H1 (cell line): ENCODE results near the gene C17orf100. TPM values are rescaled to one million over a fixed set of nuclear protein-coding genes. Genes with fewer than 3 reads are reported as not detected.
A peak's percentile ranks its signal among the peaks of the same experiment; 100 is the strongest.

Experiments used
- CTCF ChIA-PET: fragments of 300-600 bp; sonication (Branson Sonifier 250); formaldehyde crosslinking; loops from one replicate; lab custom pipeline; 2021; ENCODE audit not compliant: partially characterized antibody; lab: Charles Lee
- POLR2A ChIA-PET: fragments of 300-600 bp; sonication (Branson Sonifier 250); formaldehyde crosslinking; loops from one replicate; lab custom pipeline; 2021; ENCODE audit warnings: inconsistent platforms; ENCODE audit not compliant: partially characterized antibody; lab: Charles Lee
- DNase-seq, 2 experiments: peaks; one replicate each; pipeline versions ENCODE4 v3.0.0 to v3.0.0-alpha.2; 2010 to 2022; ENCODE audit warnings: low spot score in 2 of 2, low read depth in 1 of 2, mixed read lengths in 1 of 2
- FAIRE-seq: peaks from 2 replicates; lab custom pipeline; 2011; peaks lifted over from hg19 to GRCh38; lab: Jason Lieb, UNC
- H2AFZ ChIP-seq: 2 replicates; pipeline ENCODE4 v1.8.1; 2012; ENCODE audit warnings: low read length, inconsistent platforms
- H2AK5ac ChIP-seq: 2 replicates; pipeline ENCODE4 v1.6.1; 2013; ENCODE audit warnings: low read depth, low read length
- H2BK120ac ChIP-seq: replicated peaks from 2 replicates; pipeline ENCODE3; 2013; ENCODE audit warnings: low read depth, low read length, inconsistent platforms
- H2BK12ac ChIP-seq: 2 replicates; pipeline ENCODE4 v1.6.1; 2013; ENCODE audit warnings: low read depth, low read length
- H2BK15ac ChIP-seq: 2 replicates; pipeline ENCODE4 v1.6.1; 2013; ENCODE audit warnings: low read length
- H2BK20ac ChIP-seq: 2 replicates; pipeline ENCODE4 v1.6.1; 2013; ENCODE audit warnings: low read length
- H2BK5ac ChIP-seq: 2 replicates; pipeline ENCODE4 v1.6.1; 2013; ENCODE audit warnings: low read depth, low read length
- H3K14ac ChIP-seq: 2 replicates; pipeline ENCODE4 v1.6.1; 2013; ENCODE audit warnings: inconsistent platforms; ENCODE audit not compliant: insufficient read length
- H3K18ac ChIP-seq: 2 replicates; pipeline ENCODE4 v1.6.1; 2013; ENCODE audit warnings: low read length; ENCODE audit errors: extremely low read depth
- H3K23ac ChIP-seq: 2 replicates; pipeline ENCODE4 v1.6.1; 2013; ENCODE audit warnings: inconsistent platforms; ENCODE audit not compliant: insufficient read length
- H3K23me2 ChIP-seq: 2 replicates; pipeline ENCODE4 v1.6.1; 2013; ENCODE audit warnings: low read depth, low read length
- H3K27ac ChIP-seq: 2 replicates; pipeline ENCODE4 v1.6.1; 2011; ENCODE audit warnings: low read depth, low read length, inconsistent platforms
- H3K27me3 ChIP-seq, 4 experiments: replicated peaks in 1 of 4; 1 replicate in 1 of 4; 2 replicates in 3 of 4; pipeline versions ENCODE4 v1.6.1 to v1.8.1; 2011 to 2013; ENCODE audit warnings: low read length in 3 of 4, mild to moderate bottlenecking in 3 of 4, inconsistent platforms in 2 of 4, mixed read lengths in 2 of 4, moderate library complexity in 1 of 4; ENCODE audit not compliant: control insufficient read depth in 3 of 4, insufficient read depth in 3 of 4; ENCODE audit errors: extremely low read depth in 1 of 4
- H3K36me3 ChIP-seq, 4 experiments: 2 replicates each; pipeline versions ENCODE4 v1.6.1 to v1.8.1; 2011 to 2013; ENCODE audit warnings: mild to moderate bottlenecking in 4 of 4, low read length in 3 of 4, moderate library complexity in 2 of 4, control low read depth in 1 of 4, inconsistent platforms in 1 of 4; ENCODE audit not compliant: insufficient read depth in 4 of 4, control insufficient read depth in 2 of 4
- H3K4ac ChIP-seq: replicated peaks from 2 replicates; pipeline ENCODE3; 2013; ENCODE audit warnings: low read length, low read depth, mixed read lengths, inconsistent platforms; ENCODE audit not compliant: insufficient read length
- H3K4me1 ChIP-seq, 4 experiments: replicated peaks in 1 of 4; 1 replicate in 1 of 4; 2 replicates in 3 of 4; pipeline versions ENCODE4 v1.6.1 to v1.8.1; 2011 to 2013; ENCODE audit warnings: low read length in 3 of 4, inconsistent platforms in 2 of 4, mixed read lengths in 1 of 4; ENCODE audit not compliant: insufficient read depth in 4 of 4, control insufficient read depth in 3 of 4
- H3K4me2 ChIP-seq, 2 experiments: 2 replicates each; pipeline versions ENCODE4 v1.6.1 to v1.8.1; 2011 to 2013; ENCODE audit warnings: low read depth in 2 of 2, low read length in 2 of 2, control low read depth in 1 of 2, inconsistent platforms in 1 of 2, mild to moderate bottlenecking in 1 of 2; ENCODE audit not compliant: insufficient read depth in 1 of 2
- H3K4me3 ChIP-seq, 4 experiments: fragments of 200-600, 300-600 bp in 1 of 4; sonication (generic), shearing (Covaris generic), sonication (Bioruptor Twin) in 1 of 4; 2 replicates each; pipeline versions ENCODE4 v1.5.1 to v1.8.1; 2011 to 2016; ENCODE audit warnings: low read length in 4 of 4, low read depth in 3 of 4, control low read depth in 2 of 4, inconsistent platforms in 2 of 4, mild to moderate bottlenecking in 2 of 4, mixed read lengths in 1 of 4, moderate library complexity in 1 of 4; ENCODE audit not compliant: insufficient read depth in 2 of 4; ENCODE audit errors: extremely low read depth in 1 of 4
- H3K56ac ChIP-seq: replicated peaks from 2 replicates; pipeline ENCODE3; 2013; ENCODE audit warnings: low read depth, mild to moderate bottlenecking, mixed read lengths, low read length, inconsistent platforms; ENCODE audit not compliant: insufficient read length
- H3K79me1 ChIP-seq: 2 replicates; pipeline ENCODE4 v1.6.1; 2013; ENCODE audit warnings: low read depth, low read length, control low read depth
- H3K79me2 ChIP-seq, 2 experiments: 2 replicates each; pipeline versions ENCODE4 v1.6.1 to v1.8.1; 2012 to 2013; ENCODE audit warnings: low read length in 2 of 2, mild to moderate bottlenecking in 2 of 2, inconsistent platforms in 1 of 2; ENCODE audit not compliant: insufficient read depth in 2 of 2, control insufficient read depth in 1 of 2
- H3K9ac ChIP-seq, 4 experiments: replicated peaks in 1 of 4; 1 replicate in 1 of 4; 2 replicates in 3 of 4; pipeline versions ENCODE4 v1.6.1 to v1.8.1; 2011 to 2013; ENCODE audit warnings: low read depth in 3 of 4, low read length in 3 of 4, control low read depth in 2 of 4, mild to moderate bottlenecking in 2 of 4, moderate library complexity in 2 of 4, inconsistent platforms in 1 of 4; ENCODE audit errors: extremely low read depth in 1 of 4
- H3K9me3 ChIP-seq, 2 experiments: 2 replicates each; pipeline versions ENCODE4 v1.6.1 to v1.8.1; 2012 to 2013; ENCODE audit warnings: mild to moderate bottlenecking in 2 of 2, moderate library complexity in 2 of 2, control low read depth in 1 of 2, inconsistent platforms in 1 of 2, low read depth in 1 of 2, low read length in 1 of 2, mixed read lengths in 1 of 2; ENCODE audit not compliant: insufficient read depth in 2 of 2
- H4K20me1 ChIP-seq, 2 experiments: replicated peaks in 1 of 2; 2 replicates each; pipeline versions ENCODE3 to v1.8.1; 2011 to 2013; ENCODE audit warnings: inconsistent platforms in 2 of 2, low read length in 2 of 2, mild to moderate bottlenecking in 1 of 2; ENCODE audit not compliant: insufficient read depth in 2 of 2, control insufficient read depth in 1 of 2
- H4K5ac ChIP-seq: 2 replicates; pipeline ENCODE4 v1.6.1; 2013; ENCODE audit warnings: low read length, low read depth, mixed read lengths, inconsistent platforms; ENCODE audit not compliant: insufficient read length
- H4K8ac ChIP-seq: 2 replicates; pipeline ENCODE4 v1.8.0; 2013; ENCODE audit warnings: mild to moderate bottlenecking, moderate library complexity, low read length, inconsistent platforms; ENCODE audit not compliant: insufficient read depth; ENCODE audit errors: extremely low read depth
- H4K91ac ChIP-seq: replicated peaks from 2 replicates; pipeline ENCODE3; 2013; ENCODE audit warnings: low read length, mixed read lengths, inconsistent platforms; ENCODE audit not compliant: insufficient read length
- KDM4A ChIP-seq: IDR thresholded peaks from one replicate; pipeline ENCODE4 v1.7.1; 2012; ENCODE audit warnings: low read depth, mild to moderate bottlenecking, moderate library complexity, low read length, inconsistent platforms; ENCODE audit not compliant: severe bottlenecking
- PHF8 ChIP-seq: fragments of 200-600 bp; sonication (generic); conservative IDR thresholded peaks from 2 replicates; pipeline ENCODE4 v1.7.1; 2012; ENCODE audit warnings: low read depth, mild to moderate bottlenecking, inconsistent platforms, low read length, moderate library complexity
- RAD21 ChIP-seq, 2 experiments: IDR thresholded peaks in 1 of 2; conservative IDR thresholded peaks in 1 of 2; 2 replicates each; pipeline ENCODE4 v1.6.1; 2011; ENCODE audit warnings: low read depth in 2 of 2, low read length in 2 of 2, improper control_type of control experiment in 1 of 2, inconsistent platforms in 1 of 2, mild to moderate bottlenecking in 1 of 2, moderate library complexity in 1 of 2
- WGBS, 2 experiments: shearing (Covaris generic) in 1 of 2; methylation state at CpG; one replicate each; pipeline versions ENCODE4 v1.1.6 to v1.1.7; 2013 to 2015; ENCODE audit warnings: low lambda C conversion rate in 2 of 2, mixed read lengths in 2 of 2, inconsistent platforms in 1 of 2, low coverage in 1 of 2, missing lambda C conversion rate in 1 of 2; ENCODE audit not compliant: insufficient replicate concordance in 2 of 2, insufficient coverage in 1 of 2, insufficient read length in 1 of 2; ENCODE audit errors: extremely low coverage in 1 of 2, missing lambda C conversion rate in 1 of 2; 5-methylcytosine and 5-hydroxymethylcytosine counted together
- polyA plus RNA-seq, 7 experiments: library from polyadenylated mRNA; depleted of rRNA in 3 of 7; stranded (reverse) in 5 of 7; unstranded in 2 of 7; fragments of >200 nt in 5 of 7; fragments of 200-250 nt in 2 of 7; gene quantifications; 1 replicate in 5 of 7; 2 replicates in 1 of 7; 4 replicates in 1 of 7; pipeline versions ENCODE4 v1.2.1 to v1.2.3, GENCODE V29; 2011 to 2013; ENCODE audit warnings: missing spikeins in 2 of 7, mixed read lengths in 2 of 7
- total RNA-seq: library from RNA; stranded (reverse); fragmentation: NEBNext Ultra II Directional; extraction: Animal tissue kit (Norgen Biotek cat#: 25700); gene quantifications from 2 replicates; pipeline ENCODE4 v1.2.1, GENCODE V29; 2021
- TF ChIP-seq, protein P1 (sequence below): IDR thresholded peaks from 2 replicates; pipeline ENCODE4 v1.6.1; 2012; ENCODE audit warnings: low read length, inconsistent platforms

Gene C17orf100
- total and polyA plus RNA-seq, 2 of the 8 experiments (the other 6 are each of a cell fraction or from before 2014, with no cell fraction given), result 2.1 to 2.8 TPM

DNA sequence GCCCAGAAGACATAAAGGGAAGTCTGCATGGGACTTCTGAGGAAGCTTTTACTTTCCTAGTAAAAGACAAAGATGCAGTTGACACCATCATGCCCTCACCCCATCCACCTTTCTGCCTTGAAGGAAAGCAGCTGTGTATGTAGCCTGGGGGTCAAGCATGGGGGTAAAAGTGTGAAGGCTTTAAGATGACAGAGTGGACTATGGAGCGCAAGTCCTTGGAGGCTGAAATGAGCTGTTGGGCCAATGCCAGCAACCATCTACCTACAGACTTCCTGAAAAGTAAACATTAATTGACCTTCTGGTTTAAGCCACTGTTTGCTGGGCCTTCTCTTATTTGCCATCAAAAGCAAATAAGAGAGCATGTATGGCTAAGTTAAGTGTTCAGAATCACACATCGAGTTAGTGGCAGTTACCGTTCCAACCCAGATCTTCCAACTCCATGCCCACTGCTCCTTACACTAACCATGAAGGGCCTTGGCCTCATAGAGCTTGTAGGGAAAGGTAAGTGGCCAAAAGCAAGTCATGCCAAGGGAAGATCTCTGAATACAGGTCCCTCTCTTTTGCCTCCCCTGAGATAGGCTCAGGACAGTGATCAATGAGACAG, 31.6 kb downstream of the C17orf100 start:
- Histone ChIP-seq H3K23me2 (no peaks in the 10 kb centered on the region), H4K5ac (no peak overlapping the region), H3K36me3 (no peaks in the 10 kb centered on the region), H3K27me3 (no peaks in the 10 kb centered on the region; a peak in 1 of 7 replicates), H3K23ac (no peak overlapping the region), H4K8ac (no peak overlapping the region), H3K4me2 (no peak overlapping the region), H2BK15ac (no peak overlapping the region), H2BK120ac (no peak overlapping the region), H3K4ac (no peak overlapping the region), H3K4me1 (no peaks in the 10 kb centered on the region; a peak in 1 of 7 replicates), H2AK5ac (0 out of 2 replicates have a peak overlapping the region, but pooled peaks have one; percentile 24), H2AFZ (no peak overlapping the region), H3K18ac (no peak overlapping the region), H4K91ac (no peak overlapping the region), H2BK5ac (no peak overlapping the region), H2BK20ac (no peak overlapping the region), H3K27ac (no peak overlapping the region), H4K20me1 (no peaks in the 10 kb centered on the region), H3K79me2 (no peaks in the 10 kb centered on the region), H3K79me1 (no peaks in the 10 kb centered on the region), H3K56ac (no peak overlapping the region), H2BK12ac (no peak overlapping the region), H3K14ac (no peak overlapping the region), H3K4me3 (no peak overlapping the region), H3K9ac (no peak overlapping the region), H3K9me3 (no peaks in the 10 kb centered on the region)
- CTCF ChIA-PET, result interaction anchor here (0.9 to 2.6 kb wide), 6 partner anchors 11 to 321 kb away, joined by 3 to 13 read pairs (median 6); no protein-coding TSS in a partner anchor
- WGBS, 2 experiments, result 94% methylated on average over 3 of the region's 3 CpGs; no CpG with 5 or more reads in 1 of the 2 experiments
- DNase-seq (no peak), FAIRE-seq (no peak)
- POLR2A ChIA-PET, result interaction anchor here (0.8 kb wide), 1 partner anchor 8 kb away, joined by 3 read pairs; no protein-coding TSS in a partner anchor
- TF ChIP-seq, protein P1, sequence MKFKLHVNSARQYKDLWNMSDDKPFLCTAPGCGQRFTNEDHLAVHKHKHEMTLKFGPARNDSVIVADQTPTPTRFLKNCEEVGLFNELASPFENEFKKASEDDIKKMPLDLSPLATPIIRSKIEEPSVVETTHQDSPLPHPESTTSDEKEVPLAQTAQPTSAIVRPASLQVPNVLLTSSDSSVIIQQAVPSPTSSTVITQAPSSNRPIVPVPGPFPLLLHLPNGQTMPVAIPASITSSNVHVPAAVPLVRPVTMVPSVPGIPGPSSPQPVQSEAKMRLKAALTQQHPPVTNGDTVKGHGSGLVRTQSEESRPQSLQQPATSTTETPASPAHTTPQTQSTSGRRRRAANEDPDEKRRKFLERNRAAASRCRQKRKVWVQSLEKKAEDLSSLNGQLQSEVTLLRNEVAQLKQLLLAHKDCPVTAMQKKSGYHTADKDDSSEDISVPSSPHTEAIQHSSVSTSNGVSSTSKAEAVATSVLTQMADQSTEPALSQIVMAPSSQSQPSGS, result no peak
- TF ChIP-seq PHF8 (no peak), RAD21 (IDR thresholded peaks at IDR 0.05 in 1 of 2, conservative IDR thresholded peaks at IDR 0.05 in 1 of 2; ENCODE audit: low read depth in 2 of 2, low read length in 2 of 2) (no peak), KDM4A (no peak)
